ENCODE measurements around the gene INTS15.

DNA sequence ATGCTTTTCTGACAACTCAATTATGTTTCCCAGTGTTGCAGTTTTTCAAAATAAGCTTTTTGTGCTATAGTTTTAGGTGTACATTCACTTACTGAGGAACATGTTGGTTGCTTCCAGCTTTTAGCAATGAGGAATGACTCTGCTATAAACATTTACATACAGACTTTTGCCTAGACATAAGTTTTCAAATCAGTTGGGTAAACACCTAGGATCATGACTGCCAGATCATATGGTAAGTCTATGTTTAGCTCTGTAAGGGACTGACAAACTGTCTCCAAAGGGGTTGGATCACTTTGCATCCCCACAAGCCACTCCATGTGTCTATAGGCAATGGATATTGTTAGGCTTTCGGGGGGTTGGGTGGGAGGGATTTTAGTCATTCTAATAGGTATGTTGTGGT lies 27.7 kb upstream of the INTS15 start:
- TF ChIP-seq CTCF (IDR thresholded peaks at IDR 0.05) (no peak), POLR2A (IDR thresholded peaks at IDR 0.05) (no peak)
